Measurements from ENCODE around the gene MAP3K14. TPM values are rescaled to one million over a fixed set of nuclear protein-coding genes. Genes with fewer than 3 reads are reported as not detected.

MAP3K14 gene
- total RNA-seq, 1 experiment from 2014 or later = 3.0 TPM

DNA sequence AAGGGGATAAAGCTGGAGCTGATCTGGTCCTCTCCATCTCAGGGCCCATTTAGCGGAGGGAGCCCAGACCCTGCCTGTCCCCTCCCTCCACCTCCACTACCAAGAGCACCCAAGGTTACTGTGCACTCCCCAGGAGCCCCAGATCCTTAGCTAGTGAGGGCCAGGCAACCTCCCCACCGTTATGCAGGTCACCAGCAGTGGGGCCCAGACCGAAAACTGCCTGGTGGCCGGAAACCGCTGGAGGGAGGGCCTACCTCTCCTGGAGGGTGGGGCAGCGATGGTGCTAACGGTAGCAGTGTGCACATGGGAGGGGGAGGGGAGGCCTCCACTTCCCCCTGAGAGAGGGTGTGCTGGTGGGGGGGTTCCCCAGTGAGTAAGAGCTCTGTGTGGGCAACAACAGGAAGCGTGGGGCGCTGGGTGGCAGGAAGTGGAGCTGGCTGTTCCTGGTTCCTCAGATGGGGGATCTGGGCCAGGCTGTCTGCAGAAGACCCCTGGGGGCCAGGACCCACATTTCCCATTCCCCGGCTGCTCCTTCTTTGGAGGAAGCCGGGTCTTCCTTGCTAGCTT, 90.8 kb downstream of the MAP3K14 start:
- POLR2A ChIA-PET (ENCODE audit: low non-redundant PET) = no interaction called here
- TF ChIP-seq EZH2 (IDR thresholded peaks at IDR 0.05; ENCODE audit: borderline replicate concordance, low read depth, low read length, poor library complexity, severe bottlenecking) = no peak
- TF ChIP-seq, protein P1, sequence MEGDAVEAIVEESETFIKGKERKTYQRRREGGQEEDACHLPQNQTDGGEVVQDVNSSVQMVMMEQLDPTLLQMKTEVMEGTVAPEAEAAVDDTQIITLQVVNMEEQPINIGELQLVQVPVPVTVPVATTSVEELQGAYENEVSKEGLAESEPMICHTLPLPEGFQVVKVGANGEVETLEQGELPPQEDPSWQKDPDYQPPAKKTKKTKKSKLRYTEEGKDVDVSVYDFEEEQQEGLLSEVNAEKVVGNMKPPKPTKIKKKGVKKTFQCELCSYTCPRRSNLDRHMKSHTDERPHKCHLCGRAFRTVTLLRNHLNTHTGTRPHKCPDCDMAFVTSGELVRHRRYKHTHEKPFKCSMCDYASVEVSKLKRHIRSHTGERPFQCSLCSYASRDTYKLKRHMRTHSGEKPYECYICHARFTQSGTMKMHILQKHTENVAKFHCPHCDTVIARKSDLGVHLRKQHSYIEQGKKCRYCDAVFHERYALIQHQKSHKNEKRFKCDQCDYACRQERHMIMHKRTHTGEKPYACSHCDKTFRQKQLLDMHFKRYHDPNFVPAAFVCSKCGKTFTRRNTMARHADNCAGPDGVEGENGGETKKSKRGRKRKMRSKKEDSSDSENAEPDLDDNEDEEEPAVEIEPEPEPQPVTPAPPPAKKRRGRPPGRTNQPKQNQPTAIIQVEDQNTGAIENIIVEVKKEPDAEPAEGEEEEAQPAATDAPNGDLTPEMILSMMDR (conservative IDR thresholded peaks at IDR 0.05; ENCODE audit: low read depth, low read length) = no peak
- Histone ChIP-seq H3K27me3 (replicated peaks; ENCODE audit: insufficient read depth, low read depth, low read length, poor library complexity) (peaks cover 4% of the 10 kb centered on the region), H3K4me1 (ENCODE audit: insufficient read depth, low read length, poor library complexity, severe bottlenecking) (peaks cover 8% of the 10 kb centered on the region), H3K9me3 (ENCODE audit: low read depth, low read length, poor library complexity, severe bottlenecking) (no peaks in the 10 kb centered on the region), H3K4me3 (ENCODE audit: low read depth, low read length, poor library complexity, severe bottlenecking) (no peak overlapping the region), H3K36me3 (ENCODE audit: insufficient read depth, low read length, poor library complexity, severe bottlenecking) (no peaks in the 10 kb centered on the region), H3K27ac (ENCODE audit: low read depth, low read length, poor library complexity, severe bottlenecking) (no peak overlapping the region)
- intact Hi-C loops (cut with micrococcal nuclease; ENCODE audit: unreplicated experiment) = no loop called here
- DNase-seq (ENCODE audit: low spot score) = no peak
- CTCF ChIA-PET = interaction anchor here (1.1 kb wide), 1 partner anchor 9 kb away, joined by 3 read pairs; no protein-coding TSS in a partner anchor
- BruUV-seq (replicated peaks) = no TSS peak

- peaks cover 4% of the 10 kb centered on the region for H3K27me3 ChIP-seq (replicated peaks; ENCODE audit: insufficient read depth, low read depth, low read length, poor library complexity)
- ChIA-PET CTCF (no interaction called here), POLR2A (ENCODE audit: low non-redundant PET) (no interaction called here)
- TF ChIP-seq EZH2 (IDR thresholded peaks at IDR 0.05; ENCODE audit: borderline replicate concordance, low read depth, low read length, poor library complexity, severe bottlenecking) = no peak
- TF ChIP-seq, protein P1 (conservative IDR thresholded peaks at IDR 0.05; ENCODE audit: low read depth, low read length) = no peak
- peaks cover 8% of the 10 kb centered on the region for H3K4me1 ChIP-seq (ENCODE audit: insufficient read depth, low read length, poor library complexity, severe bottlenecking)
- DNase-seq (ENCODE audit: low spot score) = no peak
- no peak overlapping the region for H3K27ac ChIP-seq (ENCODE audit: low read depth, low read length, poor library complexity, severe bottlenecking)
- H3K4me3 ChIP-seq (ENCODE audit: low read depth, low read length, poor library complexity, severe bottlenecking) = no peak overlapping the region
- intact Hi-C loops (cut with micrococcal nuclease; ENCODE audit: unreplicated experiment) = no loop called here
- no peaks in the 10 kb centered on the region for H3K36me3 ChIP-seq (ENCODE audit: insufficient read depth, low read length, poor library complexity, severe bottlenecking)
- H3K9me3 ChIP-seq (ENCODE audit: low read depth, low read length, poor library complexity, severe bottlenecking) = no peaks in the 10 kb centered on the region
- BruUV-seq (replicated peaks) = no TSS peak
These were observed 91.6 kb downstream of the MAP3K14 start for GRCh38 chr17:45225051-45225700.

- BruUV-seq (replicated peaks) = no TSS peak
- H3K36me3 ChIP-seq (ENCODE audit: insufficient read depth, low read length, poor library complexity, severe bottlenecking) = no peaks in the 10 kb centered on the region
- no peak overlapping the region for H3K27ac ChIP-seq (ENCODE audit: low read depth, low read length, poor library complexity, severe bottlenecking)
- ChIA-PET POLR2A (ENCODE audit: low non-redundant PET) (no interaction called here), CTCF (no interaction called here)
- intact Hi-C loops (cut with micrococcal nuclease; ENCODE audit: unreplicated experiment) = no loop called here
- TF ChIP-seq, protein P1 (conservative IDR thresholded peaks at IDR 0.05; ENCODE audit: low read depth, low read length) = no peak
- TF ChIP-seq EZH2 (IDR thresholded peaks at IDR 0.05; ENCODE audit: borderline replicate concordance, low read depth, low read length, poor library complexity, severe bottlenecking) = no peak
- H3K4me1 ChIP-seq (ENCODE audit: insufficient read depth, low read length, poor library complexity, severe bottlenecking) = peaks cover 8% of the 10 kb centered on the region
- peaks cover 4% of the 10 kb centered on the region for H3K27me3 ChIP-seq (replicated peaks; ENCODE audit: insufficient read depth, low read depth, low read length, poor library complexity)
- H3K9me3 ChIP-seq (ENCODE audit: low read depth, low read length, poor library complexity, severe bottlenecking) = no peaks in the 10 kb centered on the region
- no peak overlapping the region for H3K4me3 ChIP-seq (ENCODE audit: low read depth, low read length, poor library complexity, severe bottlenecking)
- no peak for DNase-seq (ENCODE audit: low spot score)
These were observed 92.2 kb downstream of the MAP3K14 start for GRCh38 chr17:45224671-45225050.

Data from A673 (cell line).